Measurements from ENCODE around the gene PTH2.
A peak's percentile ranks its signal among the peaks of the same experiment; 100 is the strongest.
"Not testable (repeated sequence)": the region's sequence is repeated elsewhere in the genome, so short reads cannot be mapped to it uniquely, and the experiment has no call there.

The PTH2 gene

GRCh38 chr19:49447485-49448431 lies 24.5 kb upstream of the PTH2 start:
- no peak for DNase-seq

DNA sequence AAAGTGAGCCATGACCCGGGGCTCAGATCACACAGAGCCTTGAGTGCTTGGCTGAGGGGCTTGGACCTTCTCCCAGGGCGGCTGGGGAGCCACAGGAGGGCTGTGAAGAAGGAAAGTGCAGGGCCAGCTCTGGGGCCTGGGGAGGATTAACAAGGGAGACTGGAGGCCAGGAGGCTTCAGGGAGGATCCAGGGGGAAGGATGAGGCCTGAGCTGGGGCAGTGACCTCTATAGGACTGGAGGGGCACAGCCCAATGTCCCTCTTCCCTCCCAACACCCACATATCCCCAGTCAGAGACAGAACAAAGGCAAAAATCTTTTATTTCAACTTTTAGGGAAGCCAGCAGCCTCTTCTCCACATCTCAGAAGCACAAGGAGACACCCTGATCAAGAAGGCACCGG lies 22.8 kb upstream of the PTH2 start:
- no peak for DNase-seq

DNA sequence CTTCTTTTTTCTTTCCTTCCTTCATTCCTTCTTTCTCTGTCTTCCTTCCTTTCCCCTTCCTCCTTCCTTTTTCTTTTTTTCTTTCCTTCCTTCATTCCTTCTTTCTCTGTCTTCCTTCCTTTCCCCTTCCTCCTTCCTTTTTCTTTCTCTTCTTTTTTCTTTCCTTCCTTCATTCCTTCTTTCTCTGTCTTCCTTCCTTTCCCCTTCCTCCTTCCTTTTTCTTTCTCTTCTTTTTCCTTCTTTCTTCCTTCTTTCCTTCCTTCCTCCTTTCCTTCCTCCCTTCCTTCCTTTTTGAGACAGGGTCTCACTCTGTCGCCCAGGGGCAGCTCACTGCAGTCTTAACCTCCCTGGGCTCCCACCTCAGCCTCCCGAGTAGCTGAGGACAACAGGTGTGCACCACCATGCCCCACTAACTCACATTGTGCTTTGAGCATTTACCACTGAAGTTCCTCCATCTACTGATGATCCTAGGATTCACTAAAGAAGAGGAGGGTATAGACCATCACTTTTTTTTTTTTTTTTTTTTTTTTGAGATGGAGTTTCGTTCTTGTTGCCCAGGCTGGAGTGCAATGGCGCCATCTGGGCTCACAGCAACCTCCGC lies 21.0 kb upstream of the PTH2 start:
- DNase-seq, result not testable (repeated sequence)

DNA sequence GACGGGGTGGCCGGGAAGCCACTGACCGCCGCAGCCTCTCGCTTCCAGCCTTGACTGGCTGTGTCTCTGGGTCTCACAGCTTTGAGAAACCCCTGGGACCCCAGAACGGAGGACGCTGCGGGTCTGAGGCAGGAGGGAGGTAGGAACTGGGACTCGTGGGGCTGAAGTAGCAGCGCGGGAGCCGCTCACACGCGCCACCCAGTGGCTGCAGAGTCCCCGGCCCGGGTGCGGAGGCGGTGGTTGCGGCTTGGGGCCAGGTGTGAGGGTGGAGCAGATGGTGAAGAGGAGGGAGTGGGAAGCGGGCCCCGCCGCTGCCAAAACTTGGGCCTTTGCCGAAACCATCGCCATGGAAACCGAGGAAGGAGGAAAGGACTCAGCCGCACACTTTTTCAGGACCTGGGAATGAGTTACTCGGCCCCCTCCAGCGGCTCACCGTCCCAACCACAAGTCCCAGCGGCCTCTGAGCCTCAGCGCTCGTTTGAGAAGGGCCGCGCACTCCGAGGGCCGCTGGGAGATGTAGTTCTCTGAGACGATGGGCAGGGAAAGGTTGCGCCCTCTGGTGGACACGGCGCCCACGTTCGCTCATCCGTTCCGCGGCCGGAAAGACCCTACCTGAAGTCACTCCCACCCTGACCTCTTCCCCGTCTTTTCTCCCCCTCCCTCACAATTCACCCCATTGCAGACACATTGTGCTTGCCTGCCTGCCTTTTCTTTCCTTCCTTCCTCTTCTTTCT lies 20.3 kb upstream of the PTH2 start:
- peak; percentile 93 for DNase-seq

DNA sequence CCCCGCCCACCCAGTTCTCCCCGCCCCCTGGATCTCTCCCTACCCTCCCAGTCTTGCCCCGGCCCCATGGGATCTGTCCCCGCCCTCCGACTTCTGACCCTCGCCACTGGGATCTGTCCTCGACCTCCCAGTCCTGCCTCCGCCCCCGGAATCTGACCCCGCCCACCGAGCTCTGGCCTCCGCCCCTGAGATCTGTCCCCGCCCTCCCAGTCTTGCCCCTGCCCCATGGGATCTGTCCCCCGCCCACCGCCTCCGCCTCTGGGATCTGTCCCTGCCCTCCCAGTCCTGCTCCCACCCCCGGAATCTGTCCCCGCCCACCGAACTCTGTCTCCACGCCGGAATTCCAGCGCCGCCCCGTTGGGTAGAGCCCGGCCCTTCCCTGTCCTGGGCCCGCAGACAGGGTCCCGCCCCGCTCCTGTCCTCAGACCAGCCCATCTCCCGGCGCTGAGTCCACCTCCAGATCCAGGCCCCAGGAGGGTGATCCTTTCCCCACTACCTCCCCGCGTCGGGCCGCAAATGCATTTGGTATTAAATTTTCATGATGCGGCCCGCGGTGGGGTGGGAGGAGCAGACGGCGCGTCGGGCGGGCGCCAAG lies 19.6 kb upstream of the PTH2 start:
- peak; percentile 33 for DNase-seq

GRCh38 chr19:49442354-49442753 lies 19.1 kb upstream of the PTH2 start:
- DNase-seq, result no peak

DNA sequence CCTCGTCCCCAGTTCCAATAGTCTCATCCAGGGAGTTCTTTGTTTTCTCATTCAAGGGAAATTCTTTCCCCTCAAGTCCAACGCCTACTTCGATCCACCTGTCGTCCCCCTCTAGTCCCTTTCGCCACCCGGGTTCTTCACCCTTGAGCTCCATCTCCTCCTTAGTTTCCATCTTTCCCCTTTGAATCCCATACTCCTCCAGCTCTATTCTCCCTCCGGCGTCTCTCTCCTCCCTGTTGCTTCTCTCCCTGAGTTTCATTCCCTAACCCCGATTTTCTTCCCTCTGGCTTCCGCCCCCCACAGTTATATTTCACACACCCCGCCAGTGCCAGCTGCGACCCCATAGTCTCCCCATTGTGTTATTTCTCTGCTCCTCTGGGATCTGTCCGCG lies 18.7 kb upstream of the PTH2 start:
- DNase-seq, result no peak

- DNase-seq, result peak; percentile 30
Measured at GRCh38 chr19:49441210-49441959, 18.1 kb upstream of the PTH2 start, which contains the start of gene SLC17A7. SLC17A7 (minus strand) TSS chr19:49441527; CDS start chr19:49441379, 148 bp downstream.

DNA sequence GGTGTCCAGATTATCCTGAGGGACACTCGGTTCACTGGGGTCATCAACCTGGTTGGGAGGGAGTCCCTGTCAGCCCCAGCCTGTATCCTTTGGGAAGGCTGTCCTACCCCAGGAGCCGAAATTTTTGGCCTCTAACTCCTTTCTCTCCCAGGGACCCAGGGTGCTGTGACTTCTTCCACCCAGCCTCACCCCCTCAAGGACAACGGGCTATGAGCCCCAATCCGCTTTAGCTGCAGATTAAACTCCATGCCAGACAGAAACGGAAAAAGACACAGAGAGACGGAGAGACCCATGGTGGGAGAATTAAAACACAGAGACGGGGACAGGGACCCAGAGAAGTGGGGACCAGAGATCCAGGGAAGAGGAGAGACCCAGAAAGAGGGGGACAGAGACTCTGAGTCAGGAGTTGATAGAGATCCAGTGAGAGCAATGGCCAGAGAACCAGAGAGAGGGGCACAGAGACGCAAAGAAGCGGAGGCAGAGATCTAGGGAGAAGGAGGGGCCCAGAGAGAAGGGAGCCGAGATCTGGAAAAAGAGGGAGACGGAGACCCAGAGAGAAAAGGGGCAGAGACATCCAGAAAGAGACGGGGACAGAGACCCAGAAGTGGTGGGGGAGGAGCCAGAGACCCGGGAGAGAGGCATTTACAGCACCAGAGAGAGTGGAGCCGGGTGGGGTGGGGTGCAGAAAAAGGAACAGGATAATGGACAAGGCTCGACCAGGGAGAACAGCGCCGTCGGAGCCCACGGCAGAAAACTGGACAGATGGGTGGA lies 17.4 kb upstream of the PTH2 start:
- no peak for DNase-seq

DNA sequence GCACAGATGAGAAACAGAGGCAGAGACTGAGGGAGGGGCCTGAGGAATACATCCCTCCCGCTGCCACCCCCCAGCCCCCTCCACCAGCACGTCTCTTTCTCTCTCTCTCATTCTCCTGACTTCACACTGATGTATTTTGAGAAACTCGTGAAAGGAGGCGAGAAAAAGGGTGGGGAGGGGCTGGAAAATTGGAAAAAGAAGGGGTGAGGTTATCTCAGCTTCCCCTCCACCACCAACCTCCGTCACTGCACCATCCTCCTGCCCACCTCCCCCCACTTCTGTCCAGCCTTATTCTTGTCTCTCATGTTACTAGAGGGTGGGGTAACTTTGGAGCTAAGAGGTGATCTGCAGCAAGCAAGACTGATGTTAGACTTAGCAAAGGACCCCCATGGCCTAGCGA lies 16.6 kb upstream of the PTH2 start:
- no peak for DNase-seq

DNA sequence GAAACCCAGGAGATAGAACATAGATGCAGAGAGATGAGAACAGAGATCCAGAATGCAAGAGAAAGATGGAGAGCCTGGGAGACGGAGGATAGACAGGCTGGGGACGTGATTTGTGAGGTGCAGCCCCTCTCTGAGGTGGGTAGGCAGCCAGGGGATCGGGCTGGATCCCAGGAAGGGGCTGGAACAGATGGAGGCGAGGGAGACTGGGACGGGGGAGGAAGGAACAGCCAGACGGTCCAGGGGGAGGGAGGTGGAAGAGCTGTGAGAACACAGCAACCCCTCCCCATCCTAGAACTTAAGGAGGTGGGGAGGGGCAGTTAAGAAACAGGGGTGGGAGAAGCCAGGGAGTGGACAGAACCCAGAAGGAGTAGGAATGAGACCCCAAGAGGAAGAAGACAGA lies 15.0 kb upstream of the PTH2 start:
- DNase-seq, result no peak

GRCh38 chr19:49437231-49437630 lies 14.0 kb upstream of the PTH2 start:
- no peak for DNase-seq

DNA sequence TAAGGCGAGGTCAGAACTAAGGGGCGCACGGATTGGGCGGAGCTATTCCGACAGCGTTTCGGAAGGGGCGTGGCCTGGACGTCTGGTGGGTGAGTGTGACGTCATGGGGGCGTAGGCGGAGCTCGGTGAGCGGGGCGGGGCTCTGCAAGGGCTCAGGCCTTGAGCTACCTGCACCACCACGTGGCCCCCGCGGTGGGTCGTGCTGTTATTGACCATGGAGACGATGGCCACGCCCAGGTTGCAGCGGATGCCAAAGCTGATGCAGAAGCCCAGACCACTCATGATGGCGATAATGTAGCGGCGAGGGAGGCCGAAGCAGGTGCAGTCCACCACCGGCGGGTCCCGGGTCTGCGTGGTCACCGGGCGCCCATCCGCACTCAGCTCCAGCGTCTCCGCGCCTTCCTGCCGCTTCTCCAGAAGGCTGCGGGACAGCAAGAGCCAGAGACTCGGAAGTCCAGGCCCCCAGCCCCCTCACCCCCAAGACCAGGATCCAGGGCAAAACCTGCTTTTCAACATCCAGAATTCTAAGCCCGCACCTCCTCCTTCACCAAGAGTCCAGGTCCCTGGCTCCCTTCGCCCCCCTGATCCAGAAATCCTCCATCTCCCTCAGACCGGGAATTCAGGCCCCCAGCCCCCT lies 13.3 kb upstream of the PTH2 start:
- no peak for DNase-seq

DNA sequence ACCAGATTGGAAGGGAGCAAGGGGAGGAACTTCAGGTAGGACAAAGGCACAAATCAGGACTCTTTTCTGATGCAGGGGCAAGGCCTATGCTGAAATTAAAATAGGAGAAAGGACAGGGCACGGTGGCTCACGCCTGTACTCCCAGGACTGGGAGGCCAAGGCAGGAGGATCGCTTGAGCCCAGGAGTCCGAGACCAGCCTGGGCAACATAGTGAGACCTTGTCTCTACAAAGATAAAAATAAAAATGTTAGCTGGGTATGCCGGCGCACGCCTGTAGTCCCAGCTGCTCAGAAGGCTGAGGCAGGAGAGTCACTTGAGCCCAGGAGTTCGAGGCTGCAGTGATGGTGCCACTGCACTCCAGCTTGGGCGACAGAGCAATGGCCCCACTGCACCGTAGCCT lies 12.4 kb upstream of the PTH2 start:
- no peak for DNase-seq

DNA sequence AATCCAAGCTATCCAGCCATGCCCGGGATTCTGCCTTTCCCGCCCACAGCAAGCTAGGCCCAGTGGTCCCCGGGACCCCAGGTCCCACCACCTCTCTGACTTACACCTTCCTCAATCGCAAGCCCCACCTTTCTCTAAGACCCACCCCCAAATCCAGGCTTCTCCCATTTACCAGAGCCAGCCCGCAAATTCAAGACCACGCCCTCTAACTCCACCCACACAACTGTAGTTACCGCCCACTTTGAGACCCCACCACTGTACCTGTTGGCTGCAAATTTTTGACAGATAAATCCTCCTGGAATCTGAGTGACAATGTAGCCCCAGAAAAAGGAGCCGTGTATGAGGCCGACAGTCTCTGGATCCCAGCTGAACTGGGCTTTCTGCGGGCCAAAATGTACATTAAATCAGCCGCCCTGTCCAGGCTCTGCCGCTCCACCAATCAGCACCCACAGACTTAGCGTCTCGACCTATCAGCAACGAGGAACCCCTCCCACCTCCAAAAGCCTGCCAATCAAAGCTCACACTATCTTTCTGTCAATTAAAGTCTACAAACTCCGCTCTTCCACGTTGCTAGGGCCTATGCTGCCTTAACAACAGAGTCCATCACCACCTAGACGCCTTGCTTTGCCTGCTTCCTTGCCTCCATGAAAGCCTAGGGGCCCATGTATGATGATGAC lies 11.8 kb upstream of the PTH2 start:
- DNase-seq, result no peak

- DNase-seq, result no peak
Measured at GRCh38 chr19:49433240-49433901, 10.1 kb upstream of the PTH2 start.

- no peak for DNase-seq
Measured at GRCh38 chr19:49432141-49433073, 9.2 kb upstream of the PTH2 start.

DNA sequence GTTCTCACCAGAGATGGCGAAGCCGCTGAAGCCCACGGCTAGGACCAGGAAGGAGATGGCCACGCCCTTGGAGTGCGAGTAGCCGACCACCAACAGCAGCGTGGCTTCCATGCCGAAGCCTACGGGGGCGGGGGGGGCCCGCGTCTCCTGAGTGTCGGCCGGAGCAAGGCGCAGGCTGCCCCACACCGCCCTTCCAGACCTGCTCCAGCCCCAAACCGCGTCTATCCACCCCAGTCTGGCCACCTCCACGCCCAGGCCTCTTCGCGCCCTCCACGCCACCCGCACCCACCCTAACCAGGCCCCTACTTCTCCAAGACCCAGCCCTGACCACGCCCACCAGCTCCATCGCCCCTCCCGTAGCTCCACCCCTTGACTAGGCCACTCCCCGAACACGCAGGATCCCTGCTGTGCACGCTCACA lies 8.1 kb upstream of the PTH2 start:
- no peak for DNase-seq
